Kasumi-1 (cell line): ENCODE data around the gene FOXO3.
A peak's percentile ranks its signal among the peaks of the same experiment; 100 is the strongest.
"Not testable (repeated sequence)": the region's sequence is repeated elsewhere in the genome, so short reads cannot be mapped to it uniquely, and the experiment has no call there.

Experiments
- DNase-seq, 2 experiments: peaks; one replicate each; lab custom pipeline; 2025; lab: John Stamatoyannopoulos, UW

Gene FOXO3

GRCh38 chr6:108560463-108561308, at the start of gene FOXO3:
Gene FOXO3 (plus strand): TSS chr6:108560917. CDS start chr6:108561209, 292 bp downstream.
- peak; percentile 72 to 79 for DNase-seq

GRCh38 chr6:108518714-108519576, 41.8 kb upstream of the FOXO3 start:
- peak; percentile 47 to 74 for DNase-seq

GRCh38 chr6:108521616-108522107, 39.1 kb upstream of the FOXO3 start:
- no peak for DNase-seq

GRCh38 chr6:108523697-108524096, 37.0 kb upstream of the FOXO3 start:
- DNase-seq, result no peak

GRCh38 chr6:108524528-108525248, 36.0 kb upstream of the FOXO3 start:
- no peak for DNase-seq

- peak; percentile 64 to 69 for DNase-seq
Measured at GRCh38 chr6:108526739-108527174, 34.0 kb upstream of the FOXO3 start.

GRCh38 chr6:108528878-108529277, 31.8 kb upstream of the FOXO3 start:
- DNase-seq, result no peak

- no peak for DNase-seq
Measured at GRCh38 chr6:108531332-108531731, 29.4 kb upstream of the FOXO3 start.

- no peak for DNase-seq
Measured at GRCh38 chr6:108535114-108535742, 25.5 kb upstream of the FOXO3 start.

- DNase-seq, result not testable (repeated sequence)
Measured at GRCh38 chr6:108535920-108536535, 24.7 kb upstream of the FOXO3 start.

- peak; percentile 88 to 91 for DNase-seq
Measured at GRCh38 chr6:108541843-108542759, 18.6 kb upstream of the FOXO3 start.

GRCh38 chr6:108543175-108543940, 17.4 kb upstream of the FOXO3 start:
- no peak for DNase-seq

- DNase-seq, result no peak
Measured at GRCh38 chr6:108544606-108545005, 16.1 kb upstream of the FOXO3 start.

- DNase-seq, result peak; percentile 31 to 33
Measured at GRCh38 chr6:108546079-108547049, 14.4 kb upstream of the FOXO3 start.

GRCh38 chr6:108549241-108549640, 11.5 kb upstream of the FOXO3 start:
- no peak for DNase-seq

GRCh38 chr6:108549741-108550140, 11.0 kb upstream of the FOXO3 start:
- no peak for DNase-seq

- no peak for DNase-seq
Measured at GRCh38 chr6:108550256-108550655, 10.5 kb upstream of the FOXO3 start.
